ENCODE data around the gene PLCE1.

Gene PLCE1

DNA sequence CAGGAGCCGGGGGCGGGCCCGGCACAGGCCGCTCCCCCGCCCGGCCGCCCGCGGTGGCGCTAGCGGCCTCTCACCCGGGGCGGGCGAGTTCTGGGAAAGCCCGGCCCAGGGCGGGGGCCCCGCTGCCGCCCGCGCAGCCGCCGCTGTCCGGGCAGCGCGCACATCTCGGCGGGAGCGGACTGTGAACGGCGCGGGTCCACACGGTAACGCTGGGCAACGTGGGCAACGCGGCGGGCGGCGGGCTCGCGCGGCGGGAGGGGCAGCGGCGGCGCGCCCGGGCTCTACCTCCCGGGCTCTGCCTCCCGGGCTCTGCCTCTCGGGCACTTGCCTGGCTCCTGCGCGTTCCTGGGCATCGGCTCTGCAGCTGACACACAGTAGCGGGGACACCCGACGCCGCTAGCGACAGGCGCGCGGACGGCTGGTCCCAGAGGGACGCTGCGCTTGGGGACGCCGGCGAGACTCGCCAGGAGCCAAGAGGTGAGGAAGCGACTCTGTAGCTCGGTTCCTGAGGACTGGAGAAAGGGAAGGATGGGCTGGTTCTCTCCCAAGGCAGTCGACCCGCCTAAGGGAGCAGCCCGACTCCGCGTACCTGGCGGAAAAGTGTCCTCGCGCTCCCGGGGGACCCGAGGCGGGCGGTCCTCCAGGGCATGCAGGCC is at the start of gene PLCE1:
TSS of gene PLCE1 (plus strand) at position 150 of the 656 bp plus-strand sequence. CDS start 37,116 bp downstream, outside the sequence.
- TF ChIP-seq, protein P1, sequence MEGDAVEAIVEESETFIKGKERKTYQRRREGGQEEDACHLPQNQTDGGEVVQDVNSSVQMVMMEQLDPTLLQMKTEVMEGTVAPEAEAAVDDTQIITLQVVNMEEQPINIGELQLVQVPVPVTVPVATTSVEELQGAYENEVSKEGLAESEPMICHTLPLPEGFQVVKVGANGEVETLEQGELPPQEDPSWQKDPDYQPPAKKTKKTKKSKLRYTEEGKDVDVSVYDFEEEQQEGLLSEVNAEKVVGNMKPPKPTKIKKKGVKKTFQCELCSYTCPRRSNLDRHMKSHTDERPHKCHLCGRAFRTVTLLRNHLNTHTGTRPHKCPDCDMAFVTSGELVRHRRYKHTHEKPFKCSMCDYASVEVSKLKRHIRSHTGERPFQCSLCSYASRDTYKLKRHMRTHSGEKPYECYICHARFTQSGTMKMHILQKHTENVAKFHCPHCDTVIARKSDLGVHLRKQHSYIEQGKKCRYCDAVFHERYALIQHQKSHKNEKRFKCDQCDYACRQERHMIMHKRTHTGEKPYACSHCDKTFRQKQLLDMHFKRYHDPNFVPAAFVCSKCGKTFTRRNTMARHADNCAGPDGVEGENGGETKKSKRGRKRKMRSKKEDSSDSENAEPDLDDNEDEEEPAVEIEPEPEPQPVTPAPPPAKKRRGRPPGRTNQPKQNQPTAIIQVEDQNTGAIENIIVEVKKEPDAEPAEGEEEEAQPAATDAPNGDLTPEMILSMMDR (IDR thresholded peaks at IDR 0.05; ENCODE audit: borderline replicate concordance, insufficient read depth, low read depth, low read length), result no peak
- no peak within 1 kb of the TSS for H3K4me3 ChIP-seq (ENCODE audit: low read depth, low read length)

DNA sequence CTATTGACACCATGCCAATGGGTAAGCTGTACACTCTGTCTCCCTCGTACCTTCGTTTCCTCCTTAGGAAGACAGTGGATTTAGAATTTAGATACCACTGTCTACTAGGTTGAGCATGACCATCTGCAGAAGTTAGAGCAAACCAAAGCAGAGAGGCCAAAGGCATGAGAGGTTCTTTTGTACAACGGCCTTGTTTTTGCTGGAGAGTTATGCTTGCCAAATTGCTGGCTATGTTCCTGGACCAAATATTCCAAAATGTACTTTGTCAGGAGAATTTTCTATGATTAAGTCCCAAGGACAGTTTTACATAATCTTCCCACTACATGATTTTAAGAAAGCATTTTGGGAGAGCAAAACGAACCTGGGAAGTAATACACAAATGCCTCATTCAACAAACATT is 47.9 kb upstream of the PLCE1 start:
- TF ChIP-seq, protein P1 (IDR thresholded peaks at IDR 0.05; ENCODE audit: borderline replicate concordance, insufficient read depth, low read depth, low read length), result no peak
- no peak overlapping the region for H3K4me3 ChIP-seq (ENCODE audit: low read depth, low read length)

DNA sequence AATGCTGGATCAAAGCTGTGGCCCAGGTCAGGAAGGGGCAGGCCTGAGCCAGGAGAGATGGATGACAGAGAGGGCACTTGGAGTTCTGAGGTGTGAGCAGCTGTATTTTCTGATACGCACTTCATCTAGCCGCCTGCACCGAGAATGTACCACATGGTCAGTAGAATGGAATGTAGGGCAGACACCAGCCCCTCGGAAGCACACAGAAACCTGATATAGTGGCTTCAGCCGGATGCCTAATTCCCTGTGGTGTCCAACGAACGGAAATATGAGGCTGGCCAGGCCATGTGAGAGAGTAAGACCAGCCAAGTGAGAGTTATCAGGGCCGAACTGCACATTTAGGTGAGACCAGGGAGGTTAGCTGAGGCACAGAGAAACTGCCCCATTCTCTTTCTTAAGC is 46.7 kb upstream of the PLCE1 start:
- TF ChIP-seq, protein P1 (IDR thresholded peaks at IDR 0.05; ENCODE audit: borderline replicate concordance, insufficient read depth, low read depth, low read length), result no peak
- H3K4me3 ChIP-seq (ENCODE audit: low read depth, low read length), result no peak overlapping the region

DNA sequence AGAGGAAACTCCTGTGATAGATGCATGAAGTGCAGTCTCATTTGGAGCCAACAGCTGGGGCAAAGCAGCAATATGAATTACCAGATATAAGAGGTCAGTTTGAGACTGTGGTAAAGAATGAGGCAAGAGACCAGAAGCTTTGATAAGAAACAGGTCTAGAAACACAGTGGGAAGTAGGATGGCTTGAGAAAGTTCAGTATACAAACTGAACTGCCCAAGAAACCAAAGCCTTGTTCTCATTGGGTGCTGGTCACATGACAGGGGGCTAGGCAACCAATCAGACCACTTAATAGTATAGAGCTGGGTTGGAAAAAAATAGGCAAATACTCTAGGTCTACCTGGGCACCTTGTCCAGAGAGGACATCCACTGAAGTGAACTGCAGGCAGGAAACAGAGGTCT is 46.2 kb upstream of the PLCE1 start:
- H3K4me3 ChIP-seq (ENCODE audit: low read depth, low read length), result no peak overlapping the region
- TF ChIP-seq, protein P1 (IDR thresholded peaks at IDR 0.05; ENCODE audit: borderline replicate concordance, insufficient read depth, low read depth, low read length), result no peak

DNA sequence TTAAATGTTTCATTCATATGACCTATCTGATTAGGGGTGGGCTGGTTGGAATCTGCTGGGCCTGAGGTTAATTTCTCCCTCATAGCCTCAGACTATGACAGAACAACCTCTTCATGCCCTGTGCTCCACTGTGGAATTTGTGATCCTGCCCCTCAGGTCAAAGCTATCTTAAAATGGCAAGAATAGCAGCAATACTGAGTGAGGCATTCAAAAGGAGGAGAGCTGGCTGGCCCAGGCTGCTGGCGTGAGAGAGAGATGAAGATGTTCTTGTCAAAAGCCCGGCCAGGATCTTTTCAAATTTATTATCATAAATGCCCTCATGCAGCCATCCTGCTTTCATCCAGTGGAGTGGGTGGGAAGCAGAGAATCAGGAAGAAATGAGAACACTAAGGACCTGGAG is 41.8 kb upstream of the PLCE1 start:
- no peak overlapping the region for H3K4me3 ChIP-seq (ENCODE audit: low read depth, low read length)
- TF ChIP-seq, protein P1 (IDR thresholded peaks at IDR 0.05; ENCODE audit: borderline replicate concordance, insufficient read depth, low read depth, low read length), result no peak

DNA sequence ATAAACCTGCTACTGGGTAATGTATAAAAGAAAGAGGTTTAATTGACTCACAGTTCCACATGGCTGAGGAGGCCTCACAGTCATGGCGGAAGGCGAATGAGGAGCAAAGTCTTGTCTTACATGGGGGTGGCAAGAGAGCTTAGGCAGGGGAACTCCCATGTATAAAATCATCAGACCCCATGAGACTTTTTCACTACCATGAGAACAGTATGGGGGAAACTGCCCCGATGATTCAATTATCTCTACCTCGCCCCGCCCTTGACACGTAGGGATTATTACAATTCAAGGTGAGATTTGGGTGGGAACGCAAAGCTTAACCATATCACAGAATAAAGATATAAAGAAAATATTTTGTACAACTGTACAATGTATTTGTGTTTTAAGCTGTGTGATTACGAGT is 39.4 kb upstream of the PLCE1 start:
- no peak overlapping the region for H3K4me3 ChIP-seq (ENCODE audit: low read depth, low read length)
- TF ChIP-seq, protein P1 (IDR thresholded peaks at IDR 0.05; ENCODE audit: borderline replicate concordance, insufficient read depth, low read depth, low read length), result no peak

DNA sequence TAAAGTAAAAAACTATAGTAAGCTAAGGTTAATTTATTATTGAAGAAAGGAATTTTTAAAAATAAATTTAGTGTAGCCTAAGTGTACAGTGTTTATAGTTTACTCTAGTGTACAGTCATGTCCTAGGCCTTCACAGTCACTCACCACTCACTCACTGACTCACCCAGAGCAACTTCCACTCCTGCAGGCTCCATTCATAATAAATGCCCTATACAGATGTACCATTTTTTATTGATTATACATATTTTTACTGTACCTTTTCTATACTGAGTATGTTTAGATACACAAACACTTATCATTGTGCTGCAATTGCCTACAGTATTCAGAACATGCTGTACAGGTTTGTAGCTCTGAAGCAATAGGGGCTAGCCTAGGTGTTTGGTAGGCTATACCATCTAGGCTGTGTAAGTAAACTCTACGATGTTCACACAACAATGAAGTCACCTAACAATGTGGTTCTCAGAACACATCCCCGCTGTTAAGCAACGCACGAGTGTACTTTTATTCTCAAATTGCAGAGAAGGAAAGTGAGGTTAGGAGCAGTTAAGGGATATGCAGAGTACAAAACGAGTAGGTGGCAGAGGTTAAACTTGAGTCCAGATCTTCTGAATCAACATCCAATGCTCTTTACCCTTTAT is 38.9 kb upstream of the PLCE1 start:
- TF ChIP-seq, protein P1 (IDR thresholded peaks at IDR 0.05; ENCODE audit: borderline replicate concordance, insufficient read depth, low read depth, low read length), result no peak
- H3K4me3 ChIP-seq (ENCODE audit: low read depth, low read length), result no peak overlapping the region

Data from GM12875 (cell line).